BLaER1 (cell line): ENCODE measurements around the gene CLMN.
A peak's percentile ranks its signal among the peaks of the same experiment; 100 is the strongest.

Experiments used
- H3K27ac ChIP-seq: shearing (Covaris generic); formaldehyde crosslinking; 2 replicates; pipeline ENCODE4 v1.8.1; 2022
- H3K27me3 ChIP-seq: shearing (Covaris generic); formaldehyde crosslinking; 2 replicates; pipeline ENCODE4 v1.8.1; 2022
- H3K36me3 ChIP-seq: shearing (Covaris generic); formaldehyde crosslinking; 2 replicates; pipeline ENCODE4 v1.8.1; 2022
- H3K4me1 ChIP-seq: shearing (Covaris generic); formaldehyde crosslinking; 2 replicates; pipeline ENCODE4 v1.8.1; 2022
- H3K4me2 ChIP-seq: shearing (Covaris generic); formaldehyde crosslinking; 2 replicates; pipeline ENCODE4 v1.8.1; 2022
- H3K4me3 ChIP-seq: shearing (Covaris generic); formaldehyde crosslinking; 2 replicates; pipeline ENCODE4 v1.8.1; 2022
- H3K9ac ChIP-seq: shearing (Covaris generic); formaldehyde crosslinking; 2 replicates; pipeline ENCODE4 v1.8.1; 2022
- H3K9me3 ChIP-seq: shearing (Covaris generic); formaldehyde crosslinking; 2 replicates; pipeline ENCODE4 v1.8.1; 2022
- H4K20me1 ChIP-seq: shearing (Covaris generic); formaldehyde crosslinking; 2 replicates; pipeline ENCODE4 v1.8.1; 2022
- Cebpa-rat ChIP-seq: shearing (Covaris generic); IDR thresholded peaks from 2 replicates; pipeline ENCODE4 v1.8.1; 2022

Gene CLMN

DNA sequence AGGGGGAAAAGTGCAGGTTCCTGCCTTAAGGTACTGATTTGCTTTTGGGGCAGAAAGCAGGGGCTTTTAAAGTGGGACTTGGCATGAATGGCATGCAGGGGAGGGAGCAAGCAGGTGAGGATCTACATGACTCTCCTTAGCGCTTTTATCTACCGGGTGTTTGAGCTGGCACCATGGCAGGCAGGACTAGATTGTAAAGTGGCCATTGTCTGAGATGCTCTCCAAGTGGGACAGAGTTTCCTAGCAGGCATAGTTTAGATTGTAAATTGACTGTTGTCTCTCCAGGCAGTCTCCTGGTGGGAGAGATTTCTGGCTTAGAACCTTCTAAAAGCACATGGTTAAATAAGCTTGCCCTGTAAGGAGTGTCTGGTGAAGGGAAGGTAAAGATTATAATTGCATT lies 157.1 kb downstream of the CLMN start:
- H3K27me3 ChIP-seq: no peaks in the 10 kb centered on the region
- no peak overlapping the region for H3K27ac ChIP-seq
- H3K36me3 ChIP-seq: peaks cover 4% of the 10 kb centered on the region; the same call in 1 of the 2 replicates
- no peaks in the 10 kb centered on the region for H4K20me1 ChIP-seq
- no peak for TF ChIP-seq Cebpa-rat
- H3K4me1 ChIP-seq: peaks cover 10% of the 10 kb centered on the region
- H3K9me3 ChIP-seq: peaks cover 24% of the 10 kb centered on the region
- H3K4me3 ChIP-seq: no peak overlapping the region
- no peak overlapping the region for H3K4me2 ChIP-seq
- no peak overlapping the region for H3K9ac ChIP-seq

DNA sequence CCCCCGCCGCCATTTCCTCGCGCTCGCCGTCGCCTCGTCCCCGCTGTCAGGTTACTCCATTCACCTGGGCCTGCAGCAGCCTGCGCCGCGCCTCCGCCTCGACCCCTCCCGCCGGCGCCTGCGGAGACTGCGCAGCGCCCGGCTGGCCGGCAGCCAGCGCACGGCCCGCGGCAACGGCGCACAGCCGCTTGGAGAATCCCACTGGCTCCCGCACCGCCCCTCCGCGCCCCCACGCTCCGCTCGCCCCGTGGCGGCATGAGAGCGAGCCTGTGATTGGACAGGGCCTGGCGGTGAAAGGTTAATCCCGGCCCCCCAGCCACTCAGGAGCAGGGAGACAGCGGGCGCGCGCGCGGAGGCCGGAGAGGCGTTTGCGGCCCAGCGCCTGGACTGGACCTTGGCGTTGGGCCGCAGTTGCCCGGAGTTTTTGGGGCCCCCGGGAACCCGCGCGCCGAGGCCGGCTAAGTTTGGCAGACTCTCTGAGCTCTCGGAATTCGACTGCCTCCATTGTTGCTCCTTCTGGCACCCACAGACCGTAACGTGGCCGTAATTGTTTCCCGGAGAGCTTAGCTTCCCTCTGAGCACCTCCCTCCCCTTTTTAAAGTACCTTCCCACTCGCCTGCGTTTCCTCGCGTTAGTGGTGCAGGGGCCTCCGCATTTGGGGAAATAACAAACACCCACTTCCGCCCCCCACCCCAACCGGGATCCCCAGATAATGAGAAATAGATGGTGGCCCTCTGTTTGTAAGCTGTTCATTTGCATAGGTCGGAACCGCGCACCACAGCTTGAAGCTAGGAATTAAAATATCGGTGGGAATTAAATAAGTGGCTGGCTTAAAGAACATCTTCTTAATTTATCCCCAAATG lies 162.2 kb downstream of the CLMN start, which contains the start of gene DICER1:
Gene DICER1 (minus strand): TSS at position 203 of the 863 bp plus-strand sequence. CDS start 24,071 bp downstream, outside the sequence.
- no peak for TF ChIP-seq Cebpa-rat
- peaks cover 40% of the 10 kb centered on the region for H3K4me1 ChIP-seq
- H3K4me3 ChIP-seq: peak within 1 kb of the TSS; percentile 84
- H3K9me3 ChIP-seq: no peaks in the 10 kb centered on the region
- no peaks in the 10 kb centered on the region for H3K36me3 ChIP-seq
- H3K4me2 ChIP-seq: peak within 1 kb of the TSS; percentile 83
- H3K9ac ChIP-seq: peak within 1 kb of the TSS; percentile 92
- peak within 1 kb of the TSS; percentile 97 for H3K27ac ChIP-seq
- H3K27me3 ChIP-seq: no peaks in the 10 kb centered on the region
- peaks cover 38% of the 10 kb centered on the region for H4K20me1 ChIP-seq

DNA sequence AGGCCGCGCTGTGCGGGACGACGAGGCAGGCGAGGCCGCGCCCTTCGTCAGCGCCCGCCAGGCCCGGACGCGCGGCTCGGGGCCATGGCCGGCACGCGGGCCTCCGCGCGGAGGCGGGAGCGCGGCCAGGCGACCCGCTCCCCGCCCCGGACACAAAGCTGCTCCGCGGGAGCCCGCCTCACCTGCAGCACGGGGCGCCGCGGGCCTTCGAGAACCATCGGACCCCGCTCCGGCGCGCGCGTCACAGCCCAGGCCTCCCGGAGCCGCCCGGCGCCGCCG lies 162.7 kb downstream of the CLMN start:
- peak overlapping the region; percentile 84 for H3K4me3 ChIP-seq
- H3K9ac ChIP-seq: peak overlapping the region; percentile 92
- peaks cover 46% of the 10 kb centered on the region for H3K4me1 ChIP-seq
- peaks cover 44% of the 10 kb centered on the region for H4K20me1 ChIP-seq
- peak overlapping the region; percentile 97 for H3K27ac ChIP-seq
- peak overlapping the region; percentile 83 for H3K4me2 ChIP-seq
- TF ChIP-seq Cebpa-rat: no peak
- H3K9me3 ChIP-seq: no peaks in the 10 kb centered on the region
- no peaks in the 10 kb centered on the region for H3K36me3 ChIP-seq
- no peaks in the 10 kb centered on the region for H3K27me3 ChIP-seq

DNA sequence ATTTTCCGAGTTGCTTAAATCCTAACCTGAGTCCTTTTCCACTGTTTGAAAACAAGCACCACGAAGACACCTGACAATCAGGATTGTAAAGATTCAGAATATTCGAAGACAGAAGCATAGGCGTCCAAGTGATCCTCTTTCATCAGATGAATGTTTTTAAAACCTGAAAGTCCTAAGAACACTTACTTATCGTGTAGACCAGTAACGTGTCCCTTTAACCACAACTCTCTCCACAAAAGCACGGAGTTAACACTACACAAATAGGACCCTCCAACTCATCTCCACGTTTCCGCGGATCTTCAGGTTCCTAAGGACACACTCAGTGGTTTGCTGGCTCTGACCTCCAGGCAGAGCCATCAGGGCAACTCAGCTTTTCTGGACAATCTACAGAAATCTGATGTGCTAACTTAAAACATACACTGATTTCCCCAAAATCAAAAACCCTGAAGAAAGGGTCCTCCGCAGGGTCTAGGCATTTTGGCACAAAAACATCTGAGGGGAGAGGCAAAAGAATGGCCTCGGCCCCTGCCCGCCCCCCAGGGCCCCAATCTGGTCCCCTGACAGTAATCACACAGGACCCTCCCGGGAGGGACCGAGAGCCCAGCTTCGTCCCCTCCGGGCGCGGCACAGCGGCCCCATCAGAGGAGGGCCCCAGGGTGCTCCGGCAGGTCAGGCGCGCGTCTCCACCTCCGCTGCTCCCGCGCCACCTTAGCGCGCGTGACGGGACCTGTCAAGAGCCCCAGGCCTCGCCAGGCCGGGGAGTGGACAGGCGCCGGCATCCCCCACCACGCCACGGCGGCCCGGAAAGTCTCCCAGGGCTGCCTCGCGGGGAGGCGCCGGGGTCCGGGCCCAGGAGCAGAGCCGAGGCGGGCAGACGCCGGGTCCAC lies 163.3 kb downstream of the CLMN start:
- Histone ChIP-seq H3K4me1 (peaks cover 52% of the 10 kb centered on the region), H3K4me2 (peak overlapping the region; percentile 83), H3K9ac (peak overlapping the region; percentile 92), H3K36me3 (no peaks in the 10 kb centered on the region), H3K27ac (peak overlapping the region; percentile 97), H4K20me1 (peaks cover 50% of the 10 kb centered on the region), H3K9me3 (no peaks in the 10 kb centered on the region), H3K27me3 (no peaks in the 10 kb centered on the region), H3K4me3 (peak overlapping the region; percentile 84)
- TF ChIP-seq Cebpa-rat: no peak

DNA sequence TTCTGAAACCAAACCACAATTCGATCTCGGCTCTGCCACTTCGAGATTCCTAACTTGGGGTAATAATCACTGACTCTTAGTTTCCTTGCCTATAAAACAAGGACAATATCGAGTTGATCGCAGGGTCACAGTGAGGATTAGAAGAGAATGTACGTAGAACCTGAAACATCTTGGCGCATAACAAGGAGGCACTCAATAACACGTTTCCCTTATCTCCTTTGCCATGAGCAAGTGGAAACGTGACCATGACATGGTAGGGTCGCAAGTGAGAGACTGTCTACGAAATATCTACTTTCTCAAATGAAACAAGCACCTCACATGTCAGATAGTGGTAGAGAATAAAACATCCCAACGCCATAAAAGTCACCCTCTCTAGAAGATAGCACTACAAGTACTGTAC lies 164.7 kb downstream of the CLMN start:
- Histone ChIP-seq H3K4me1 (peaks cover 65% of the 10 kb centered on the region), H3K27me3 (no peaks in the 10 kb centered on the region), H3K36me3 (no peaks in the 10 kb centered on the region), H3K4me3 (peak overlapping the region; percentile 84), H3K27ac (no peak overlapping the region), H3K9ac (peak overlapping the region; percentile 92; the same call in 1 of the 2 replicates), H3K4me2 (peak overlapping the region; percentile 83), H3K9me3 (no peaks in the 10 kb centered on the region), H4K20me1 (peaks cover 63% of the 10 kb centered on the region)
- TF ChIP-seq Cebpa-rat: no peak

DNA sequence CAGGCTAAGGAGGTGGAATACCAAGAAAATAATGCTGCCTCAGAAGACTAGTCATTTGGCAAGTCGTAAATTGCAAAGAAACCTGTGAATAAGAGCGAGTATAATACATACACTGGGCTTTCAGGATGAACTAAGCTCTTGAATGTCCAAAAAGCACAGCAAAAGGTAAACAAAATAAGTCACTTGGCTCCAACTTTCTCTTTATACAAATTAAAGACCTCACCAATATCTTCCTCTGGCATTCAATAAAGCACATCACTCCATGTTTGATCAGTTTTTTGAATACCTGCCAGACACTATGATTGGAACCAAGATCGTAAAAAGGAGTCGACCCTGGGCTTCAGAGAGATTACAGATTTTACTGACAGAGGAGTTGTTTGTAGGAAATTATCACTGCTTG lies 165.8 kb downstream of the CLMN start:
- no peak overlapping the region for H3K9ac ChIP-seq

DNA sequence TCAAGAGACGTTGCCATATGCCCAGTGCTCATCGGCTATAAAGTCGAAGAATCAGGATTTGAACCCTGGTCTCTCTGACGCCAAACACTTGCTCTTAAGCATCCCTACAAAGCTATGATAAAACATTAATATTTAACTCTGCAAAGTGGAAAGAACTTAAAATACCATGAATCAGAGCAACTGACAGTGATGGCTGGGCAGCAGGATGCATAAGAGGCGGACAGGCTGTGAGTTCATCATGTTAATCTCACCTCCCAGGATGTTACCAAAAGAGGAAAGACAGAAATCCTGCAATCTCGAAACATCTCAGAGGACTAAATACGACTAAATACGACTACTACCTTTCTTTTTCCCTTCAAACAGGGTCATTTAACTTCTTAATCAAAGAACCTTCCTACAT lies 168.1 kb downstream of the CLMN start:
- Histone ChIP-seq H3K27ac (peak overlapping the region; percentile 32), H3K4me3 (0 out of 2 replicates have a peak overlapping the region, but pooled peaks have one; percentile 18), H3K27me3 (no peaks in the 10 kb centered on the region), H3K9me3 (peaks cover 1% of the 10 kb centered on the region), H3K4me1 (peaks cover 90% of the 10 kb centered on the region), H3K4me2 (peak overlapping the region; percentile 82), H4K20me1 (peaks cover 94% of the 10 kb centered on the region), H3K36me3 (peaks cover 2% of the 10 kb centered on the region), H3K9ac (peak overlapping the region; percentile 43)
- no peak for TF ChIP-seq Cebpa-rat

More for the DNA sequence above, 165.8 kb downstream of the CLMN start:
- no peak overlapping the region for H3K4me3 ChIP-seq
- H3K9me3 ChIP-seq: no peaks in the 10 kb centered on the region
- H3K36me3 ChIP-seq: no peaks in the 10 kb centered on the region
- H3K27me3 ChIP-seq: no peaks in the 10 kb centered on the region
- H3K4me2 ChIP-seq: peak overlapping the region; percentile 83
- peaks cover 76% of the 10 kb centered on the region for H3K4me1 ChIP-seq
- no peak for TF ChIP-seq Cebpa-rat
- H3K27ac ChIP-seq: no peak overlapping the region
- H4K20me1 ChIP-seq: peaks cover 74% of the 10 kb centered on the region

DNA sequence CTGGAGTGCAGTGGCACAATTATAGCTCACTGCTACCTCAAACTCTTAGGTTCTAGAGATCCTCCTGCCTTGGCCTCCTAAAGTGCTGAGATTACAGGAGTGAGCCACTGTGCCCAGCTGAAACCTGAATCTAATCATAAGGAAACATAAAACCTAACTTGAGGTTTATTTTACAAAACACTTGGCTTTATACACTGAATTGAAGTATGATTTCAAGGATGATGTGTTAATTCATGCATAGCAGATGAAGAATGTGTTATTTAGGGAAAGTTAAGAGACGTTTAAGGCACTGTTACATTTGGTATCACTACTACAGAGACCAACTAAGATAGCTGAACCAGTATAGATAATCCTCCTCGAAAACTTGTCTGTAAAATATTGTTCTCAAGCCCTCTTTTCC lies 168.8 kb downstream of the CLMN start:
- H3K4me3 ChIP-seq: 0 out of 2 replicates have a peak overlapping the region, but pooled peaks have one; percentile 18
- H3K36me3 ChIP-seq: peaks cover 8% of the 10 kb centered on the region

DNA sequence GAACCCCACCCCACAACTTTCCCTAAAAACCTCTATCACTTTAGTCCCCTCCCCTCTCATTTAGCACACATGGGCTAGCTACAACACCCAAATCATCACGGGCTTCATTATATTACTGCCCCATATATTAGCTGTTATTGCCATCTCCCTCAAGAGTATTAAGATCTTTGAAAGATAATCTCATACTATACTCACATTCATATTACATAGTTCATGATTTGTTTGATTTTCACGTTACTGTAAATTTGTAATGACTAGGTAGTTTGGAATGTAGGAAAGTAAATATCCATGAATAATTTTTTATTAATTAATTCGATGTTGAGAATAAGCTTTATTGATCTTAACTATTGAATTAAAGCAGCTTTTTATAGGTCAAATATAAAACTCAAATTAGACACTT lies 170.3 kb downstream of the CLMN start:
- Histone ChIP-seq H3K27ac (0 out of 2 replicates have a peak overlapping the region, but pooled peaks have one; percentile 15), H3K4me2 (peak overlapping the region; percentile 82), H4K20me1 (peaks cover 78% of the 10 kb centered on the region)

More for the DNA sequence above, 168.8 kb downstream of the CLMN start:
- peak overlapping the region; percentile 32; the same call in 1 of the 2 replicates for H3K27ac ChIP-seq
- H3K9ac ChIP-seq: no peak overlapping the region
- peaks cover 8% of the 10 kb centered on the region for H3K9me3 ChIP-seq
- H3K27me3 ChIP-seq: no peaks in the 10 kb centered on the region
- TF ChIP-seq Cebpa-rat: no peak
- peaks cover 89% of the 10 kb centered on the region for H4K20me1 ChIP-seq
- H3K4me2 ChIP-seq: peak overlapping the region; percentile 82
- H3K4me1 ChIP-seq: peaks cover 95% of the 10 kb centered on the region

More for the DNA sequence above, 170.3 kb downstream of the CLMN start:
- peaks cover 11% of the 10 kb centered on the region for H3K36me3 ChIP-seq
- no peak for TF ChIP-seq Cebpa-rat
- no peak overlapping the region for H3K4me3 ChIP-seq
- no peak overlapping the region for H3K9ac ChIP-seq
- peaks cover 85% of the 10 kb centered on the region for H3K4me1 ChIP-seq
- H3K27me3 ChIP-seq: no peaks in the 10 kb centered on the region
- peaks cover 19% of the 10 kb centered on the region for H3K9me3 ChIP-seq
